ENCODE data around the gene EPN2. TPM values are rescaled to one million over a fixed set of nuclear protein-coding genes. Genes with fewer than 3 reads are reported as not detected.

EPN2 gene
- total RNA-seq, 4 donors from 2014 or later, result 21.8 to 32.3 (median 24.7) TPM

DNA sequence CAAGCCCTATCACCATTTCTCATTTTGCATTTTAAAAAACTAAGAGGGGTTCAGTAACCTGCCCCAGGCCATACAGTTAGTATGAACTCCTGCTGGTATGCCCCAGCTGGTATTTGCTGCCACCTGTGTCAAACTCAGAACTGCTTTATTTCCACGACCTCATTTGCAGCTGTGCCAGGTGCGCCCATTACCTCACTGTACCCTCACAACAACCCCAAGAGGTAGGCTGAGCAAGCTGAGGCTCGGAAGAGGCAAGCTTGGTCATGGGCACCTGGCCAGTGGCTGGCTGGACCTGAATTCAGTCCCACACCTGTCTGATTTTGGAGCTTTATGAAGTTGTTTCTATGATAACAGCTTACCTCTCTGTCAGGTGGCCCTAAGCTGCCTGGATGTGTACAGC, 7.6 kb downstream of the EPN2 start:
- Histone ChIP-seq H3K4me3 (replicated peaks in 1 of 3) (no peak overlapping the region), H3K27ac (no peak overlapping the region), H3K4me1 (peaks cover 40 to 49% of the 10 kb centered on the region in 2 donors), H3K36me3 (no peaks in the 10 kb centered on the region), H3K27me3 (no peaks in the 10 kb centered on the region), H3K9me3 (no peaks in the 10 kb centered on the region)
- TF ChIP-seq, protein P1, sequence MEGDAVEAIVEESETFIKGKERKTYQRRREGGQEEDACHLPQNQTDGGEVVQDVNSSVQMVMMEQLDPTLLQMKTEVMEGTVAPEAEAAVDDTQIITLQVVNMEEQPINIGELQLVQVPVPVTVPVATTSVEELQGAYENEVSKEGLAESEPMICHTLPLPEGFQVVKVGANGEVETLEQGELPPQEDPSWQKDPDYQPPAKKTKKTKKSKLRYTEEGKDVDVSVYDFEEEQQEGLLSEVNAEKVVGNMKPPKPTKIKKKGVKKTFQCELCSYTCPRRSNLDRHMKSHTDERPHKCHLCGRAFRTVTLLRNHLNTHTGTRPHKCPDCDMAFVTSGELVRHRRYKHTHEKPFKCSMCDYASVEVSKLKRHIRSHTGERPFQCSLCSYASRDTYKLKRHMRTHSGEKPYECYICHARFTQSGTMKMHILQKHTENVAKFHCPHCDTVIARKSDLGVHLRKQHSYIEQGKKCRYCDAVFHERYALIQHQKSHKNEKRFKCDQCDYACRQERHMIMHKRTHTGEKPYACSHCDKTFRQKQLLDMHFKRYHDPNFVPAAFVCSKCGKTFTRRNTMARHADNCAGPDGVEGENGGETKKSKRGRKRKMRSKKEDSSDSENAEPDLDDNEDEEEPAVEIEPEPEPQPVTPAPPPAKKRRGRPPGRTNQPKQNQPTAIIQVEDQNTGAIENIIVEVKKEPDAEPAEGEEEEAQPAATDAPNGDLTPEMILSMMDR (IDR thresholded peaks at IDR 0.05), result no peak
- no peak for TF ChIP-seq POLR2A (IDR thresholded peaks at IDR 0.05)
- no peak for DNase-seq
- 78 to 86% methylated on average over 3 of the region's 3 CpGs for WGBS, 2 donors
- intact Hi-C loops (cut with DNase I), result no loop called here

- H3K4me1 ChIP-seq, result peaks cover 35 to 55% of the 10 kb centered on the region in 2 donors
- no peaks in the 10 kb centered on the region for H3K27me3 ChIP-seq
- TF ChIP-seq, protein P1 (IDR thresholded peaks at IDR 0.05), result no peak
- TF ChIP-seq POLR2A (IDR thresholded peaks at IDR 0.05), result no peak
- WGBS, 2 donors, result 46 to 49% methylated on average over 3 of the region's 3 CpGs
- intact Hi-C loops (cut with DNase I), result no loop called here
- DNase-seq, result no peak
- no peaks in the 10 kb centered on the region for H3K9me3 ChIP-seq
- H3K4me3 ChIP-seq (replicated peaks in 1 of 3), result no peak overlapping the region
- peak overlapping the region; percentile 45 to 64 (median 53) for H3K27ac ChIP-seq
- H3K36me3 ChIP-seq, result no peaks in the 10 kb centered on the region
Observed at GRCh38 chr17:19247473-19247872, 10.3 kb downstream of the EPN2 start.

DNA sequence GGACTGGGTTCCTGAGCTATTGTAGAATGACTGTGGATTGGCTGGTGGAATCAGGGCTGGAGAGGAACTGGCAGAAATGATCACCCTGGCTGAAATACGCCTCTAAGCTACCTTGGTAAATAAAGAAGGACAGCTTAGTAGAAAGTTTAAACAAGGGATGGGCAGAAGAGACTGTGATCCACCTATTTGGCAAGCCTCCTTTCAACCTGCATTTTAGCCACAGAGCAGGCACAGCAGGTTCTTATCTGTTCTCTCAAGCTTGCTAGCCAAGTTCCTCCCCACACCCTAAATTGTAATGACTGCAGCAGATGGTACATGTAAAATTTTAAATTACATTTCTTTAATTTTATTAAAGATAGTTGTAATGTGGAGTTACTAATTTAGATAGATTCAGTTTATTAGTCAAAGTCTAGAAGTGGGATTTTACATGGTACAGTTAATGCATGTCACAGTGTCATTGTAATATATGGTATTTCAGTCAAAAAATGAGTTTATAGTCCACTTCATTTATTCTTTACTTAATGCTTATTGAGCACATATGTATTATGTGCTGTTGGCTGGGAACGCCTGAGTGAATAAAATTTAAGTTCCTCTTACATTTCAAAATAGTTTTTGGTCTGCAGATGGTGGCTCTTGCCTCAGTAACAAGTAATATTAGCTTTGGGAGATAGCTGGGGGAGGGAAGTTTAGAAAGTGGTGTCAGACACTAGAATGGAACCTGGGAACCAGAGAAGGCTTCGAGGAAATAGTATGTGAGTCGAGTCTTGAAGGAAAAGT, 11.2 kb downstream of the EPN2 start:
- TF ChIP-seq, protein P1 (IDR thresholded peaks at IDR 0.05), result no peak
- TF ChIP-seq POLR2A (IDR thresholded peaks at IDR 0.05), result no peak
- intact Hi-C loops (cut with DNase I), result no loop called here
- peak; percentile 36 to 40 for DNase-seq
- no peak overlapping the region for H3K4me3 ChIP-seq (replicated peaks in 1 of 3)
- peaks cover 30 to 49% of the 10 kb centered on the region in 2 donors for H3K4me1 ChIP-seq
- 57 to 69% methylated on average over 4 of the region's 4 CpGs for WGBS, 2 donors
- peak overlapping the region; percentile 45 to 64 (median 53) for H3K27ac ChIP-seq
- H3K9me3 ChIP-seq, result no peaks in the 10 kb centered on the region
- H3K36me3 ChIP-seq, result no peaks in the 10 kb centered on the region
- no peaks in the 10 kb centered on the region for H3K27me3 ChIP-seq

DNA sequence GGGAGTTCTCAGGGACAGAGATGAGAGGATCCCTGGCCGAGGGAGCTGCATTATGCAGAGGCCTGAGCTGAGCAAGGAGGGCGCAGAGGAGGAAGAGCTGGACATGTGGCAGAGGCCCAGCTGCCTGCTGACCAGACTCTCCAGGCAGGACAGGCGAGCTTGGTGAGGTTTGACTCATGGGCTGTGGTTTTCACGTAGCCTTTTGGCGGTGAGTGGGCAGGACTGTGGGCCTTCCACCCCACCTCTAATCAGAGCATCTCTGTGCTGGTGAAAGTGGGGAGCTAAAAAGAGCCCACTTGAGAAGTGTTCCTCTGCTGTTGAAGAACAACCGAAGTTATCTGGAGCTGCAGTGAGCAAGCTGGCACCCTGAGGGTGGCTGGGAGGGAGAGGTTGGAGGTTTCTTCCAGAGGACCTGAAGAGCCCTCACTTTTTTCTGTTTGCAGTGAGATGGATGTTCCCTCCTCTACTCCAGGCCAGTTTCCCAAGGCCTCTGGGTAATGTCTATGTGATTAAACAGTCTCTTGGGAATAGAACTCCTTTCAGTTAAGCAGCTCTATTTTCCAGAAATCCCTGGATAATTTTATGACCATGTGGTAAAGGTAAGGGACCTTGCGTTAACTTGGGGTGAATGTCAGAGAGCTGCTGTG, 11.9 kb downstream of the EPN2 start:
- Histone ChIP-seq H3K4me1 (peaks cover 30 to 49% of the 10 kb centered on the region in 2 donors), H3K9me3 (no peaks in the 10 kb centered on the region), H3K36me3 (no peaks in the 10 kb centered on the region), H3K27ac (peak overlapping the region; percentile 35 to 64 (median 53)), H3K27me3 (no peaks in the 10 kb centered on the region), H3K4me3 (replicated peaks in 1 of 3) (no peak overlapping the region)
- TF ChIP-seq, protein P1 (IDR thresholded peaks at IDR 0.05), result no peak
- TF ChIP-seq POLR2A (IDR thresholded peaks at IDR 0.05), result no peak
- WGBS, 2 donors, result 64 to 69% methylated on average over 7 of the region's 7 CpGs
- DNase-seq, result peak; percentile 55 to 61
- intact Hi-C loops (cut with DNase I), result no loop called here

DNA sequence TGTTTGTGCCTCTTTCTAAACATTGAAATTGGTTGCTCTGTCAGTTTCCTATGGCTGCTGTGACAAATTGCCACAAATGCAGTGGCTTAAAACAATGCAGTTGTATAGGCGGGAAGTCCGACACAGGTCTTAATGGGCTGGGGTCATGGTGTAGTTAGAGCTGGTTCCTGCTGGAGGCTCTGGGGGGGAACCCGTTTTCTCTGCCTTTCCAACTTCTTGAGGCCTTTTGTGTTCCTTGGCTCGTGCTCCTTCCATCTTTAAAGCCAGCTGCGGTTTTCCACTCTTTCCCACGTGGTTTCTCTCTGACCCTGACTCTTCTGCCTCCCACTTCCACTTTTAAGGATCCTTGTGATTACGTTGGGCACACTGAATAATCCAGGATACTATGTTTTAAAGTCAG, 12.5 kb downstream of the EPN2 start:
- Histone ChIP-seq H3K36me3 (no peaks in the 10 kb centered on the region), H3K27ac (peak overlapping the region; percentile 35 to 64 (median 53)), H3K9me3 (no peaks in the 10 kb centered on the region), H3K27me3 (no peaks in the 10 kb centered on the region), H3K4me3 (replicated peaks in 1 of 3) (no peak overlapping the region), H3K4me1 (peaks cover 32 to 55% of the 10 kb centered on the region in 2 donors)
- no peak for TF ChIP-seq POLR2A (IDR thresholded peaks at IDR 0.05)
- TF ChIP-seq, protein P1 (IDR thresholded peaks at IDR 0.05), result no peak
- DNase-seq, result no peak
- intact Hi-C loops (cut with DNase I), result no loop called here
- 55 to 63% methylated on average over 7 of the region's 7 CpGs for WGBS, 2 donors

All from thyroid gland (tissue), 4 donors.